ENCODE data around the gene TMEM132D.

GRCh38 chr12:129563266-129563665 lies 340.6 kb downstream of the TMEM132D start:
- no peak for TF ChIP-seq RAD21 (IDR thresholded peaks at IDR 0.05 in 1 of 2, conservative IDR thresholded peaks at IDR 0.05 in 1 of 2; ENCODE audit: low read depth in 2 of 2, low read length in 2 of 2)
- TF ChIP-seq CTCF (IDR thresholded peaks at IDR 0.05; ENCODE audit: control extremely low read depth in 1 of 3, insufficient read depth in 1 of 3, low read depth in 1 of 3, low read length in 3 of 3), result no peak
- no peak for TF ChIP-seq POLR2AphosphoS5 (IDR thresholded peaks at IDR 0.05; ENCODE audit: low read depth, low read length)
- TF ChIP-seq POLR2A (IDR thresholded peaks at IDR 0.05; ENCODE audit: control extremely low read depth in 1 of 2, low read depth in 2 of 2, low read length in 2 of 2), result no peak
- TF ChIP-seq YY1 (IDR thresholded peaks at IDR 0.05; ENCODE audit: low read depth, low read length), result no peak
- TF ChIP-seq CHD2 (IDR thresholded peaks at IDR 0.05; ENCODE audit: low read length), result no peak
- TF ChIP-seq RNF2 (IDR thresholded peaks at IDR 0.05; ENCODE audit: borderline replicate concordance, low read depth, low read length, missing control alignments, poor library complexity, severe bottlenecking), result no peak
- no peak for TF ChIP-seq EP300 (IDR thresholded peaks at IDR 0.05; ENCODE audit: borderline replicate concordance in 1 of 2, low read depth in 2 of 2, low read length in 2 of 2)
- TF ChIP-seq EZH2 (IDR thresholded peaks at IDR 0.05; ENCODE audit: low read depth, low read length, severe bottlenecking), result no peak
- no peak for TF ChIP-seq USF2 (IDR thresholded peaks at IDR 0.05; ENCODE audit: low read length)
- TF ChIP-seq SIX5 (IDR thresholded peaks at IDR 0.05; ENCODE audit: low read depth, low read length), result no peak
- no peak for TF ChIP-seq JUN (IDR thresholded peaks at IDR 0.05; ENCODE audit: low read depth, low read length)
- TF ChIP-seq BACH1 (IDR thresholded peaks at IDR 0.05; ENCODE audit: low read length), result no peak

Data from H1 (cell line).